ENCODE results near the gene CADM4.

The CADM4 gene

DNA sequence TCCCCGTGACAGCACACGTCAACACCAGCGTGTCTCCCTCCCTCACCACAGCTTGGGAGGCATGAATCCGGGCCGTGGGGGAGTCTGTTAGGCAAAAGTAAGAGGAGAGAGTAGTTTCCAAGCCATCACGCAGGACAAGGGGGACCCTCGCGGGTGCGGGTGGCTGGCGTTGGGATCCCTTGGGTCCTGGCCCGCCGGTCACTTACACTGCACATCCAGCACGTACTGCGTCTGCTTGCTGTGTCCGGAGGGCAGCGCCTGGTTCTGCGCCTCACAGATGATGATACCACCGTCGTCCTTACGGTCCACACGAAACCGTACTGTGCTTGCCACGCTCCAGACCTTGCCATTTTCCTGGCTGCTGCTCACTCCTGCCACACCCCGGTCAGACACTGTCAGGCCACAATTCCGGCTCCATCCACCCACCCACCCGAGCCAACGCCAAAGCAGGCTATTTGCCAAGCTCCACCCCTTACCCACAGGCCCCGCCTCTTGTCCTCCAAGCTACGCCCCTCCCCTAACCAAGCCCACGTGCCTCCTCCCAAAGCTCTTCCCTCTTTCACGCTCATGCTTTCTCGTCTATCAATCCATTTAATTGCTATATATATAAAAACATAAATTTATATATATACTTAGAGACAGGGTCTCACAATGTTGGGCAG is 13.6 kb downstream of the CADM4 start:
- TF ChIP-seq, protein P1, sequence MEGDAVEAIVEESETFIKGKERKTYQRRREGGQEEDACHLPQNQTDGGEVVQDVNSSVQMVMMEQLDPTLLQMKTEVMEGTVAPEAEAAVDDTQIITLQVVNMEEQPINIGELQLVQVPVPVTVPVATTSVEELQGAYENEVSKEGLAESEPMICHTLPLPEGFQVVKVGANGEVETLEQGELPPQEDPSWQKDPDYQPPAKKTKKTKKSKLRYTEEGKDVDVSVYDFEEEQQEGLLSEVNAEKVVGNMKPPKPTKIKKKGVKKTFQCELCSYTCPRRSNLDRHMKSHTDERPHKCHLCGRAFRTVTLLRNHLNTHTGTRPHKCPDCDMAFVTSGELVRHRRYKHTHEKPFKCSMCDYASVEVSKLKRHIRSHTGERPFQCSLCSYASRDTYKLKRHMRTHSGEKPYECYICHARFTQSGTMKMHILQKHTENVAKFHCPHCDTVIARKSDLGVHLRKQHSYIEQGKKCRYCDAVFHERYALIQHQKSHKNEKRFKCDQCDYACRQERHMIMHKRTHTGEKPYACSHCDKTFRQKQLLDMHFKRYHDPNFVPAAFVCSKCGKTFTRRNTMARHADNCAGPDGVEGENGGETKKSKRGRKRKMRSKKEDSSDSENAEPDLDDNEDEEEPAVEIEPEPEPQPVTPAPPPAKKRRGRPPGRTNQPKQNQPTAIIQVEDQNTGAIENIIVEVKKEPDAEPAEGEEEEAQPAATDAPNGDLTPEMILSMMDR (conservative IDR thresholded peaks at IDR 0.05; ENCODE audit: low read depth, low read length), result no peak
- DNase-seq (ENCODE audit: low read depth), result no peak

GRCh38 chr19:43624933-43625332 is 14.7 kb downstream of the CADM4 start:
- TF ChIP-seq, protein P1 (conservative IDR thresholded peaks at IDR 0.05; ENCODE audit: low read depth, low read length), result no peak
- DNase-seq (ENCODE audit: low read depth), result no peak
- H3K4me3 ChIP-seq (ENCODE audit: low read length), result no peak overlapping the region

More for the DNA sequence above, 13.6 kb downstream of the CADM4 start:
- no peak overlapping the region for H3K4me3 ChIP-seq (ENCODE audit: low read length)

DNA sequence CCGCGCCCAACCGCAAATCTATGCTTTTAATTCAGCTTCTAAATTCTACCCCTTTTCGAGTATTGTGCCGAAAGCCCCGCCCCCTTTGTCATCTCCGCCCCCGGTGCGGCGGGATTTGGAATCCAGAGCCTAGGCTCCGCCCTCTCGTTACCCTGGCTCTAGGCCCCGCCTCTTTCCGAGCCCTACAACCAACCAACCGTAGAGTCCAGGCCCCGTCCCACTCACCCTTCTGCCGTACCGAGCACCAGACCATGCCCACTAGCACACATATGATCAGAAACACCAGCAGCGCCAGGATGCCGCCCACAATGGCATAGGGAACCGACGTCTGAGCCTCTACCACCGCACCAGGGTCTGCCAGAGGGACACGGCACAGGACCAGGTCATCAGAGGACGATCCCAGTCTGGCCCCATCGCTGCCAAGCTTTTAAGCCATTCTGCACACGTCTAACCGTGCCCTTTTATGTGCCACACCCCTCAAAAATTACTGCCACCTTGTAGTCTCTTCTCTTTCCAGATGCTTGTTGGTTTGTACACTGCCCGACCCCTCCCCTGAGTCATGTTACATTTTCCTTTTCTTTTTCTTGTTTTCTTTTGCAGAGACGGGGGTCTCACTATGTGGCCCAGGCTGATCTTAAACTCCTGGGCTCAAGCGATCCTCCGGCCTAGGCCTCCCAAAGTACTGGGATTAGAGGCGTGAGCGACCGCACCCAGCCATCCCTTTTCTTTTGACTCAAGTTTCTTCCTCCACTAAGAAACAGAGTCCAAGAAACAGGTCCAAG is 15.6 kb downstream of the CADM4 start:
- no peak overlapping the region for H3K4me3 ChIP-seq (ENCODE audit: low read length)
- DNase-seq (ENCODE audit: low read depth), result no peak
- TF ChIP-seq, protein P1 (conservative IDR thresholded peaks at IDR 0.05; ENCODE audit: low read depth, low read length), result no peak

DNA sequence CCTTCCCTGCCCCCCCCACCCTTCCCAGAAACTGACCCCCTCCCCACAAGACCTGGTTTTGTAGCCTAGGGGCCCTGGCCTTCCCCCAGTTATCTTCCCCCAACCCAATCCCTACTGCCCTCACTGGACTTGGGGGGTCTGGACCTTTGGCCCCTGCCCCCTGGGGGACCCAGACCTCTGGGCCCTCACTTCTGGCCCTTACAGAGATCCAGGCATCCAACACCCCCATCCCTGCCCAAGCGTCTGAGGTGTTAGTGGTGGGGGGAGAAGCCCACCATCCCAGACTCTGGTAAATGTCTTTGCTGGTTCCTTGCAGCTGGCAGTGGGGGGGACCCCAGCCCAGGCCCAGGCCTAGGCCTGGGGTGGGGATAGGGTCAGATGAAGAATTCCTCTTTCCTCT is 16.7 kb downstream of the CADM4 start:
- TF ChIP-seq, protein P1 (conservative IDR thresholded peaks at IDR 0.05; ENCODE audit: low read depth, low read length), result no peak
- no peak overlapping the region for H3K4me3 ChIP-seq (ENCODE audit: low read length)
- no peak for DNase-seq (ENCODE audit: low read depth)

- TF ChIP-seq, protein P1 (conservative IDR thresholded peaks at IDR 0.05; ENCODE audit: low read depth, low read length), result no peak
- DNase-seq (ENCODE audit: low read depth), result no peak
- no peak overlapping the region for H3K4me3 ChIP-seq (ENCODE audit: low read length)
Measured at GRCh38 chr19:43622070-43622469, 17.6 kb downstream of the CADM4 start.

DNA sequence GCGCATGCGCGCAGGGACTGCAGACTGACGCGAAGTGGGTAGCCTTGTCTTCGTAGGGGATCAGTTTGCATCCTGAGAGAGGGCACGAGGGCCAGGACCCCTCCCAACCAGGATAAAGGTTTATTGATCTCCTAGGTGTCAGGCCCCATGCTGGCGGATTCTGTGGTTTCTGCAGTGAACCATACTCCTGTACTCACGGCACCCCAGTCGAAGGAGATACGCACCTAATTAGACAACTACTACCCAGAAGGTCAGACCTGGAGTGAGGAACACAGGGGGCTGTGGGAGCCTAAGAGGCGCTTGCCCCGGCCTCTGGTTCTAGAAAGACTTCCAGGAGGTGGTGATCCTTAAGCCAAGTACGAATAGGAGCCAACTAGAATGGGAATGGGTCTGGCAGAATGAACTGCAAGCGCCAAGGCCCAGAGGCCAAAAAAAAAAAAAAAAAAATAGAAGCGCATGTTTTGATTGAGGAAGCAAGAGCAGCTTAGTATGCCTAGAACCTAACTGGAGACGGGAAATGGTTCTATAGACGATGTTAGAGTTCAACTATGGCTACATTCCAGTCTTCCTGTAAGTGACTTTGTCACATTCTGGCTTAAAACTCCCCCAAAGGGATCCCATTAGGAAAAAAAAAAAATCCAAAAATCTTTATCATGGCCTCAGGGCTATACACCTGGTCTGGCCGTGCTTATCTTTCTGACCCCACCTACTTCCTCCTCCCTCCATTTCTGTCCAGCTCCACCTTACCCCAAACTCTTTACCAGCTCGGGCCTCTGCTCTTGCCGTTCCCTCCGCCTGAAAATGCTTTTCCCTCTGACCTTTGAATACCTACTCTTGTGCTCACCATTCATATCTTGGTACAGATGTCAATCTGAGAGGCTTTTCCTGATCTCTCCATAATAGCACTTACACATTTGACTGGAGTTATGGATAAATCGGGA is 19.3 kb downstream of the CADM4 start:
- TF ChIP-seq, protein P1 (conservative IDR thresholded peaks at IDR 0.05; ENCODE audit: low read depth, low read length), result no peak
- peak overlapping the region; percentile 72 for H3K4me3 ChIP-seq (ENCODE audit: low read length)
- DNase-seq (ENCODE audit: low read depth), result no peak
